ENCODE data around the gene RNF150. TPM values are rescaled to one million over a fixed set of nuclear protein-coding genes. Genes with fewer than 3 reads are reported as not detected.

RNF150 gene
- total RNA-seq, 1 donor from 2014 or later, result under 0.01 TPM

Other genes with a start within 250 kb of the RNF150 start
- 42.4 and 49.7 TPM in 2 replicates for gene ZNF330, start 87.4 kb upstream of the RNF150 start, total RNA-seq

All from bronchial epithelial cell (primary cell).